GM19463 (cell line): ENCODE results near the gene FPGS.

Source experiments
- ATAC-seq: cut with Tn5 transposase; IDR thresholded peaks from one replicate; pipeline ENCODE4 v1.9.1; 2021; ENCODE audit warnings: mild to moderate bottlenecking, moderate library complexity; ENCODE audit not compliant: unreplicated experiment

Gene FPGS

DNA sequence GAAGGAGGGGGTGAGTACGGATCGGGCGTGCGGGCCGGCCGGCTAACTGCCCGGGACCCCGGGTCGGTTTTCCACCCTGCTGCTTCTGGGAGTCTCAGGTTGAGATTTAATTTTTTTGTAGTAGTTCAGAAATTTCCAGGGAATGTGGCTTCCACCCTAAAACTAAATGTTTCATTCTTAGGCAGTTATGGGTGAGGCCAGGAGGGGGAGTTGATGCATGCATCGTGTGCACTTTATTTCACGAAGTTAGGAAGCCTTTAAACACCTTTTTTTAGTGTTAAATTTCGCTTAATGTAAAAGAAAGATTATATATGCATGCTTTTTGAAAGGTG is 15.9 kb upstream of the FPGS start:
- no peak for ATAC-seq

DNA sequence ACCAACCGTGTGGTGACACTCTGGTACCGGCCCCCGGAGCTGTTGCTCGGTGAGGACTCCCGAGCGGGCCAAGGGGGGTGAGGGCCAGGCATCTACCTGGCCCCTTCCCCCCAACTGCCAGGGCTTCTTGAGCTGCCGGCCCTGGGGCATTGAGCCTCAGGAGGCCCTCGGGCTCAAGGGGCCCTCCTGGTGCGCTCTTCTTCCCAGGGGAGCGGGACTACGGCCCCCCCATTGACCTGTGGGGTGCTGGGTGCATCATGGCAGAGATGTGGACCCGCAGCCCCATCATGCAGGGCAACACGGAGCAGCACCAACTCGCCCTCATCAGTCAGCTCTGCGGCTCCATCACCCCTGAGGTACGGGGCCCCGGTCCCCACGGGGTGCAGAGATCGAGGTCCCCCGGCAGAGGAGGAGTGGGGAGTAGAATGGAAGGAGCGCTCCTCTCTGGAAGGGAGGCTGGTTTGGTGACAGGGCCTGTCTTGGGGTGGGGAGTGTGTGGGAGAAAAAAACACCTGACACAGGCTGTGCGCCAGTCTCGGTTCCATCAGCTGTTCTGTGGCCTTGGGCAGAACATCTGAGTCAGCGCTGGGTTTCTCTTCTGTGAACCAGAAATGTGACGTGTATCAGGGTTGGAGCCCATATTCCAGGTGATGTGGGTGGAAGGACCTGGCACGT is 14.2 kb upstream of the FPGS start:
- ATAC-seq, result no peak

DNA sequence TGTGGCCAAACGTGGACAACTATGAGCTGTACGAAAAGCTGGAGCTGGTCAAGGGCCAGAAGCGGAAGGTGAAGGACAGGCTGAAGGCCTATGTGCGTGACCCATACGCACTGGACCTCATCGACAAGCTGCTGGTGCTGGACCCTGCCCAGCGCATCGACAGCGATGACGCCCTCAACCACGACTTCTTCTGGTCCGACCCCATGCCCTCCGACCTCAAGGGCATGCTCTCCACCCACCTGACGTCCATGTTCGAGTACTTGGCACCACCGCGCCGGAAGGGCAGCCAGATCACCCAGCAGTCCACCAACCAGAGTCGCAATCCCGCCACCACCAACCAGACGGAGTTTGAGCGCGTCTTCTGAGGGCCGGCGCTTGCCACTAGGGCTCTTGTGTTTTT is 13.5 kb upstream of the FPGS start:
- ATAC-seq, result no peak

DNA sequence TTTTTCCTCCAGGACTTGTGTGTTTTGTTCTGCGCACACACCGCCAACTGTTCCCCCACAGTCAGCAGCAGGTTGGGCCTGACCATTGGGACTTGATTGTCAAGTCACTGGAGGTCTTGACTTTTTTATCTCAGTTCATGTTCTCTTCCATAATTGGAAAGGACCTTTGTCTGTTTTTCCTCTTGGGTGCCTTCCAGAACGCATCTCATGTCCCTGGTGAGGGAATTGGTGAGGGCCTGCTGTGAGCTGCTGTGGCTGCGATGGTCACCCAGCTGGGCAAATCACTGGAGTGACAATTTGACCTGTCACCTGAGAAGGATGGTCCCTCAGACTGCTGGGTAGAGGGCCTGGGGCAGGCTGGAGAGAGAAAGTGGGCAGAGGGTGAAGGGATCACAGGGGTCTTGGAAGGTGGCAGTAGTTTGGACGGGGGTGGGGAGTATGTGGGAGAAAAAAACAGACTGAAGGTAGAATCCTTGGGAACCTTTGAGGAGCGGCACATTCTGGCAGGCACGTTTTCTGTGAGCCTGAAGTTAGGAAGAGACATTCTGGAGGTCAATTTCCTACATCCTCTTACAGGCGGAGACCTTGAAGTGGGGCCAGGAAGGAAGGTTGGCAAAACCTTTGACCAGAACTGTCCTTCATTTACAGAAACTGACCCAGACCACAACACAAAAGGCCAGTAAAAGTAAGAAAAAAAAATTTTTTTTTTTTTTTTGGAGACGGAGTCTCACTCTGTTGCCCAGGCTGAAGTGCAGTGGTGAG is 12.4 kb upstream of the FPGS start:
- ATAC-seq, result no peak

- ATAC-seq, result no peak
These were observed 11.6 kb upstream of the FPGS start for GRCh38 chr9:127791085-127791484.

GRCh38 chr9:127792417-127793031 is 10.2 kb upstream of the FPGS start:
- ATAC-seq, result no peak

DNA sequence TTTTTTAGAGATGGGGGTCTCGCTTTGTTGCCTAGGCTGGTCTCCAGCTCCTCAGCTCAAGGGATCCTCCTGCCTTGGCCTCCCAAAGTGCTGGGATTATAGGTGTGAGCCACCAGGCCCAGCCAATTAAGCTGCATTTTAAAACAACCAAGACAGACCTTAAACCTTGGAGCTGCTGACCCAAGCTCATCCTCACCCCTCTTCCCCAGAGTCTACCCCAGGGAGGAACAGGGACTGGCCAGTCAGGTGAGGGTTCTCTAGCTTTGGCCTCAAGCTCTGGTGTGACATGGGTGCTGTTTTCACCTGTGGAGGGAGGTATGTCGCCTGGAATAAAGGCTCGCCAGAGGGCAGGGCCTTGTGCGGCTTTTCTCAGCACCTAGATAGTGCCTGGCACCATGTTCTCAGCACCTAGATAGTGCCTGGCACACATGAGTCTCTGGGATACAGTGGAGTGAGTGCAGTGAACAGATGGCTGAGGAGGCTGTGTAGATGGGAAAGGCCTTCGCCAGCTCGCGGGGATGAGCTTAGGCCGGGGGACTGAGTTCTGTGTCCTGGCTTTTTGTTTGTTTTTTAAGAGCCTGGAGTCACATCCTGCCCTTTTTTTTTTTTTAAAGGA is 9.5 kb upstream of the FPGS start:
- no peak for ATAC-seq

DNA sequence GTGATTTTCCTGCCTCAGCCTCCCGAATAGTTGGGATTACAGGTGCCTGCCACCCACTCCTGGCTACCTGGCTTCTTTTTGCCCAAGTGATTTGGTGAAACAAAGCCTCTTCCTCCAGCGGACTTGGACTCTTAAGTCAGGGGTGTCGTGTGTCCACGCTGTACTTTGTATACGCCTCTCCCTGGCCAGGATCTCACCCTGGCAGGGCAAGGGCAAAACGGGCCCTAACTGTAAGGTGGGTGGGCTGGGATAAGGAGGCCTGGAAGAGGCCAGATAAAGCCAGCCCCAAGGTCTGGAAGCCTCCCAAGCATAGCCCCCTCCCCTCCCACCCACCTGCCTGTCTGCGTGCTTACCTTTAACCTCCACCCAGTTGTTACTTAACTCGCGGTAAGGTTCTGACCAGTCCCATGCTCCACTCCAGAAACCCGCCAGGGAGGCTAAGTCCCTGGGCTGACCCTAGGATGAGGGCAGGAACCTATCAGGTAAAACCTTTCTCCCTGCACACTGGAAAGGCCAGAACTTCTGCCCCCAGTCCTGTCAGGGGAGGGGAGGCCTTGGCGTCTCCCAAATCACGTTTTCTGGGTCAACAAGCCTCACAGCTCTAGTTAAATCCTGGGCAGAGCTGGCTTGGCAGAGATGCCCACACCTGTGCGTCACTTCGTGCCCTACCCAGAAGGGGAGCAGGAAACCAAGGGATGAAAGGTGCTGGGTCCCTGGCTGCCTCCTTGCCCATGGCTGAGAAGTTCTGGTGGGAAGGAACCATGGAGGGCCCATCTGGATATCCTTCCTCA is 8.5 kb upstream of the FPGS start:
- no peak for ATAC-seq

DNA sequence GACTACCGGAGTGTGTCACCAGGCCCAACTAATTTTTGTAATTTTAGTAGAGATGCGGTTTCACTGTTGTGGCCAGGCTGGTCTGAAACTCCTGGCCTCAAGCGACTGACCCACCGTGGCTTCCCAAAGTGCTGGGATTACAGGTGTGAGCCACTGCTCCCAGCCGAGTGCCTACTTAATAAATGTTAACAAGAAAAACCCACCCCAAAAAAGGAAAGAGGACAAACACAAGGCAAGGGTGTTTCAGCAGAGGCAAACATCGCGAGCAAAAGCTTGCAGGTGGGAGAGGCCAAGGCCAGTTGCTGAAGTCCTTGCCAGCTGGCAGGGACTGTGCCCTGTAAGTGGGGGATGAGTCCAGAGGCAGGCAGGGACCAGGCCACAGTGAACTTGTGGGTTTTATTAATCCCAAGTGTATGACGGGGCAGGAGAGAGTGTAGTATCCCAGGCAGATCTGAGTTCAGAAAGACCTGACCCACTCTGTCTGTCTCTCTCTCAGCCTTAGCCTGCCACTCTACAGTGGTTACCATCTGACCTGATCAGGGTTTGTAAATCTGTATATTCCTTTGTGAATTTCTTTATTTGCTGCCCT is 6.4 kb upstream of the FPGS start:
- ATAC-seq, result no peak

DNA sequence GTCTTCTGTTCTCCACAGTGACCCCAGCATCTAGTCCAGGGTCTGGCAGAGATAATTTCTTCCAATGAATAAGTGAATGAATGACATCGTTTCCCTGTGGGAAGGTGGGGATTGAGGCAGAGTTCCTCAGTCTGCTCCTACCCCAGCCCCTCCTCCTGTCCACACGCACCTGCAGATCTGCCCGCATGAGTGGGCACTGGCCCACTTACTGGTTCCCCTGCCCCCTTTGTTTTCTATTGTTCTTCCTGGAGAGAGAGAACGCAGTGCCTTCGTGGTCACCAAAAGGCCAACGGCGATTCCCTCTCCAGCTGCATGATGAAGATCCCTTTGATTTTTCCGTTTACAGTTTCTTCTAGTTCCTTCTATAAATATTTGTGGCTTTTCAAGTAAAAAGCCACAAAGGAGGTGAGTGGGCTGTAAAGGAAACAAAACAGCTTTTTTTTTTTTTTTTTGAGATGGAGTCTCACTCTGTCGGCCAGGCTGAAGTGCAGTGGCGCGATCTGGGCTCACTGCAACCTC is 5.8 kb upstream of the FPGS start:
- no peak for ATAC-seq

- no peak for ATAC-seq
These were observed 617 bp upstream of the FPGS start for GRCh38 chr9:127801955-127802575.

DNA sequence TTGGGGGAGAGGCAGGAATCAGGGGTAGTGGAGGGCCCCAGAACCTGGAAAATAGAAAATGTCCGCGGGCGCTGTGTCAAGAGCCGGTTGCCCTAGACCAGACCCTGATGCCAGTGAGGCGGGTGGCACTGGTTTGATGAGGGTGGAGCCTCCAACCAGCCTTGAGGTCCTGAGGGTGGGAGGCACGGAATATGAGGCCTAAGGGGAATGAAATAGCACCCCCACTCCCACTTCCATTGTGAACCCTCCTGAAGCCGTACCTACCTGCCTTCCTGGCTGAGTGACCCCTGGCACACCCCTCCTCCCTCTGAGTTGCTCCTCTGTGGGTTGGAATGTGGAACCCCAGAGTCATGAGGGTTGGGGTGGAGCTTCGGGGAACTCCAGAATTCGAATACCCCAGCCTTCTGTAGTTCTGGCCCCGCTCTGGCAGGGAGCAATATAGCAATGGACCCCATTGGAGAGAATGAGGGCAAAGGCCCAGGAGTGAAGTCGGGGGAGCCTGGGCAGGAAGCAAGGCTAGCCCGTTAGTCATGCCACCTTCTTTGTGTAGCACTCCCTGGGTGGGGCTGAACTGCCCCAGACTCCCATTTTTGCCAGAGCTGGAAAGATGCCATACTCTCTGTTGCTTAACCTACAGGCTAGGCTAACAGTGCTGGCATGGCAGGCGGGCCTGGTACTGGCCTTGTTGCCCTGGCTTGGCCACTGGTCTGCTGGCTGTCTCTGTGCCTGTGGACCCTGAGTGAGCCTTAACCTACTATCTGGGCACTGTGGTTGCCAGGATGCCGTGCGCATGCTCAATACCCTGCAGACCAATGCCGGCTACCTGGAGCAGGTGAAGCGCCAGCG is 1.0 kb downstream of the FPGS start:
- no peak for ATAC-seq

DNA sequence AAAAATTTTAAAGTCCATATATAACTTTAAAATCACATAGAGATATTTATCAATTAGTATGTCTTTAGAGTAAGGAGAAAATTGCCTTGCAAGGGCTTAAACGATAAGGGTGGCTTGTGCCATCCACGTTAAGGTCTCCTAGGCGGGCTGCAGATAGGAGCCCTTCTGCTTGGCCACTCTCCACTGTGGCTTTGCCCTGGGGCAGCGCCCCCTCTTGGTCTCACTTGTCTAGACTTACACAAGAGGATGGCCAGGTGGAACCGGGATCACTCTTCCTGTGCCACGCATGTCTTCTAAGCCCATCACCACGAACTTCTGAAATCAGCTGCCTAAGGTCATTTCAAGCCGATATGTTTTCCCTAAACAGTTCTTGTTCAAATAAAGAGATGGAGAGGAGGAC is 2.9 kb downstream of the FPGS start:
- ATAC-seq, result no peak

DNA sequence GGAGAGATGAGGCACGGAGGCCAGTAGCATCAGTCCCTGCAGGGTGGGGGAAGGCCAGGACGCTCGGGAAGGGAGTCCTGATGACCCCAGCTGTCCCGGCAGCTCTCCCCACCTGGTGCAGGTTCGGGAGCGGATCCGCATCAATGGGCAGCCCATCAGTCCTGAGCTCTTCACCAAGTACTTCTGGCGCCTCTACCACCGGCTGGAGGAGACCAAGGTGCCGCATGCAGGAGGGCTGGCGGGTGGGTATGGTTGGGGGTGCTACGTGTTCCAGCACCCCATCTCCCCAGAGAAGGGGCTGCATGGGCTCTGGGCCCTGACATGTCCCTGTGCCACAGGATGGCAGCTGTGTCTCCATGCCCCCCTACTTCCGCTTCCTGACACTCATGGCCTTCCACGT is 4.2 kb downstream of the FPGS start:
- ATAC-seq, result no peak

DNA sequence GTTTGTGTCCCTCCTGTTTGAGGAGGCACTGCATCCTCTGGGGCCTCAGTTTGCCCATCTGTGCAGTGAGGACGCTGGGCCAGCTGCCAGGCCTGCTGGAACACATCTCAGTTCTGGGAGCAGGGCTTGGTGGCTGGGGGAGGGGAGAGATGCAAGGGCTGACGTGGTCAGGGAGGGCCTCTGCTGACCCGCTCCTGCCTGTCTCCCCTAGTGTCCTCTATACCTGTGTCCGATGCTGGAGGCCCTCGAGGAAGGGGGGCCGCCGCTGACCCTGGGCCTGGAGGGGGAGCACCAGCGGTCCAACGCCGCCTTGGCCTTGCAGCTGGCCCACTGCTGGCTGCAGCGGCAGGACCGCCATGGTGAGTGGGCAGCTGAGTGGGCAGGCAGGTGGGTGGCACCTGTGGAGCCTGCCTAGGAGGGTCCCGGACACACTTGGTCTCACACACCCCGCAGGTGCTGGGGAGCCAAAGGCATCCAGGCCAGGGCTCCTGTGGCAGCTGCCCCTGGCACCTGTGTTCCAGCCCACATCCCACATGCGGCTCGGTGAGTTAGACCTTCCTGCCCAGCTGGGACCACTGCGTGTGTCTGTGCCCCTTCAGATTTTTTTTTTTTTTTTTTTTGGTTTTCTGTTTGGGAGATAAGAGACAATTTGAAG is 5.8 kb downstream of the FPGS start:
- no peak for ATAC-seq

GRCh38 chr9:127809002-127809539 is 6.4 kb downstream of the FPGS start:
- no peak for ATAC-seq

- no peak for ATAC-seq
These were observed 7.1 kb downstream of the FPGS start for GRCh38 chr9:127809540-127810377.
